ENCODE data around the gene LOXHD1.

Gene LOXHD1

DNA sequence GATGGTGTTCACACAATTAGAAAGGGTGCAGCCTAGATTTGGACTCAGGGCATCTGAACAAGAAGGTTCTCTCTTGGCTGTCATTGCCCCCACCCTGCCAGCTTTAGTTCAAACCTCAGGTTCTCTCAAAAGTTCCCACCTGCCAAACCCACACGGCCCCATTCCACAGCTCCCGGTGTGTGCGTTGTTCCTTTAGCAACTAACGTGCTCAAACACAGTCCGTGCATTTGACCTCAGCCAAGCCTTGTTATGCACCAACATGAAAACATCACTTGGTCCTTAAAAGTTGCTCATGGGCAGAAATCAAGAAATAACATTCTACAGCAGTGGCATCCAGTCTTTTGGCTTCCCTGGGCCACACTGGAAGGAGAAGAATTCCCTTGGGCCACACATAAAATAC, 32.0 kb downstream of the LOXHD1 start:
- DNase-seq, result no peak

DNA sequence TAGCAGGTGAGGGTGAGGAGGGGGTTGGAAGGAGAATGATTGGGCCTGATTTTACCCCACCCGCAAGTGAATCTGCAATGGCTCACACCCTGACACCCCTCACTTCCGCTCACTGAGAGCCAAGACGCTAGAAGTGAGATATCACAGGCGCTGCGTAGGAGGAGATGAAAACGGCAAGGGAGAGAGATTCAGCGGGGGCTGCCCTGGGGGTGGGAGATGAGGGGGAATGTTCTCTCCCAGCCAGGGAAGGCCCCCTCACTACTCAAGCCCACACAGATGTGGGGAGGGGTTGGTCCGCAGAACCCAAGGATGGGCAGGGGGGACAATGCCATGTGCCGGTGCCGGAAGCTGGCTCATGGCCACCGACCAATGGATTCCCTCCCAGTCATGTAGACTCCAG, 32.9 kb downstream of the LOXHD1 start:
- no peak for DNase-seq

DNA sequence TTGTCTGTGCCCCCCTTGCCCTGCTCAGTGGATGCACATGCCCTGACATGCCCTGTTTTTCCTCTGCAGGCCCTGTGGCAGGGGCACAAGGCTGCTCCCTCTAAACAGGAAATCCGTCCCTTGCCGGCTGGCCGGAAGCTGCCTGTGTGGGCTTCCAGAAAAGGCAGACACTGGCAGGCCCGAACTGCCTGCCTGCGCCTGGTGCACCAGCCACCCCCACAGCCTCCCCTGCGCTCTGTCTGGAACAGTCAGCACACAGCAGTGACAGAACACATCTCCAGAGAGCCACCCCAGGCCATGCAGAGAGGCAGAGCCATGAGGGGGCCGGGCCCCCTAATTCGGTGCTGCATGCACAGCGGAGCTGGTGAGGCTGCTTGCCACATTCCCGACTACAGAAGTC, 33.5 kb downstream of the LOXHD1 start:
- DNase-seq, result no peak

DNA sequence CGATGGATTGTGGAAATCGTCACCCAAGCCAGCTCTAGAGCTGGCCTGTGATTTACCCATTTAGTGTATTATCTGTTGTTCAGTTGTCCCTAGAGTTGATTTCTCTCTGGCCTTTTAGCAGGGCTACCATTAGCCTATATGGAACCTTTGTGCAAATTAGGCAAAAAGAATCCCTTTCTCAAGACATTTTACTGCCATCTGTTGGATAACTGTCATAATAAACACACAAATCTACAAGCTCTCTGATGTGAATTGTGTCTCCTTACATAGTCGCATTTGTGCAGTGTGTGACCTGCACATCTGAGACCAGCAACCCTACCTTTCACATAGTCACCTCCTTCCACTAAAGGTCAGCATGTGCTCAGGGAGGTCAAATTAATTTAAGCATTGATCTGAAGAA, 34.0 kb downstream of the LOXHD1 start:
- DNase-seq, result no peak

DNA sequence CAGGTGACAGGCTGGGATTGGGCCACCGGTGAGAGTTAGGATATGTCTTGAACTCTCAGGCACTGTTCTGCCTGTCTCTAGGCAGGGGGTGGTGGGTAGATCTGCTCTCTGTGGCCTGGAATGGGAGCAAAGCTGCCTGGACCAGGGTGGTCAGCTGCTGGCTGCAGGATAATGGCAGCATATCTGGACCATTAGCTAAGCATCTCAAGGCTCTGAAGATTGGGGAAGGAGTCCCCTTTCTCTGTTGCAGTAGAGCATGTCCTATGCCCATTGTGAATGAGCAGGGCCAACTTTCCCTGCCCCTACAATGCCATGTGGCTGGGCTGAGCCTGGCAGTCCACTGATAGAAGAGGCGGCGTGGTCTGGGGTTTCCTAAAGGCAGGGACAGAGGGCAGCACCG, 34.6 kb downstream of the LOXHD1 start:
- DNase-seq, result no peak

DNA sequence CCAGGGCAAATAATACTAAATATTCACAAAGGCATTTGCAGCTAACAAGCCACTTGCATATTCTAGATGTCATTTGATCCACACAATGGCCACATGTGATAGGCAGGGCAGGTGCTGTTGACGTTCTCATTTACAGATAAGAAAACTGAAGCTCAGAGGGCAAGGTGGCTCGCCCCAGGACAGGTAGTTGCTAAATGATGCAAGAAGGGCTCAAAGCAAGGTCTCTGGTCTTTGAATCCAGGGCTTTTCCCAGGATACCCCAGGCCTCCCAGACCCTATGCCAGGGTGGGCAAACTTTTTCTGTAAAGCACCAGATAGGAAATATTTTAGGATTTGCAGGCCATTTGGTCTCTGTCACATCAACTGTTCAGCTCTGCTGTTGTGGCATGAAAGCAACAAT, 35.1 kb downstream of the LOXHD1 start:
- no peak for DNase-seq

DNA sequence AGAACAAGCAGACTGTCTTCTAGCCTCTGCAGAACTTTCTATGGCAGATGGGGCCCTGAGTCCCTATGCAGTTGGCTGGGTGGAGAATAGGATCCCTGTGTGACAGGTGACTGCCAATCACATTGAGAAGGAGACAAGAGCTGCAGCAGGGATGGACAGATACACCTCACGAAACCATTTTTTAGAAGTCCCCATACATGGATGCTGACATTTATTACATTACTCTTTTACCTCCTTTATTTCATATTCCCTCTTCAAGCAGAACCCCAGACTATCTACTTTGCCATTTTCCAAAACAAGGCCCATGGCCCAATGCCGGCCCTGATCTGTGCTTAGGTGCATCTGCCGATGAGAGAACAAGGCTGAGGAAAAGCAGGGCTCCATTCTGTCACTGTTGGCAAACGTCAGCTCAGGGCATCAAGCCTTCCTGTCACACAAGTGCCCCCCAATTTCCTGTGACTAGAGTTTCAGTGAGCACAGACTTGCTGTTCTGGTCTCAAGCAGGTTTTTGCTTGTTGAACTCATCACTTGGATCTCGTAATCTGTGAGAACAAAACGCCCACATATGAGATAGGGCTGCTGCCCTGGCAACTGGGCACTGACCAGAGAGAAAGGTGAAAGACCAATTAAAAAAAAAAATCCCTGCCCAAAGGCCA, 35.8 kb downstream of the LOXHD1 start:
- no peak for DNase-seq

DNA sequence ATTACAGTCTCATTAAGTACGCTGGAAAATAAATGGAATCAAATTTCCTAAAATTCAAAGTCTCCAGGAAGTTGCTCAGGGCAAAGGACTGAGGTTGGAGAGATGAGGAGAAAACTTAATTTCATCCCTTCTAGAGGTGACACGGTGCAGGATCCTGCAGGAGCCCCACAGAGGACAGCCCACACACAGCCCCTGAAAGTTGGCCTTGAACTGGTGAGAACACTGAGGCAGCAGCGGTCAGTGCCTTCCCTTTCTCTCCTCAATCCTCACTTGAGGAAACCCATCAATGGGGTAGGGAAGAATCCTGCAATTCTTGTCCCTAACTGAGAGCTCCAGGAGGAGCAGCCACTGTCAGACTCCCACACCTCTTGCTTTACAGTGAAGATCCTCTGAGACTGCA, 37.5 kb downstream of the LOXHD1 start:
- no peak for DNase-seq

DNA sequence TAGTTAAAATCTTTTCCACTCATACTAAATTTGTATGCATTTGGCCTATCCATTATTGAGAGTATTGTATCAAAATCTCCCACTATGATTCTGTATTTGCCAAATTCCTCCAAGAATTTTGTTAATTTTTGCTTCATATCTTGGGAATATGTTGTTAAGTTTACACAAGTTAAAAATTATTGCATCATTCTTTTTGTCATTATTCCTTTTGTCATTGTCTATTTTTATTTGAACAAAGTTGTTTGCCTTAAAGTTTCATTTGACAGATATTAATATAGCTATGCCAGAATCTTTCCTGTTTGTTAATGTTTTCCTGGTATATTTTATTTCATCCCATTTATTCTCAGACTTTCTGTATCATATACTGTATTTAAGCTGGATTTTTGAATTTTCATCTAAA, 41.3 kb downstream of the LOXHD1 start:
- no peak for DNase-seq

DNA sequence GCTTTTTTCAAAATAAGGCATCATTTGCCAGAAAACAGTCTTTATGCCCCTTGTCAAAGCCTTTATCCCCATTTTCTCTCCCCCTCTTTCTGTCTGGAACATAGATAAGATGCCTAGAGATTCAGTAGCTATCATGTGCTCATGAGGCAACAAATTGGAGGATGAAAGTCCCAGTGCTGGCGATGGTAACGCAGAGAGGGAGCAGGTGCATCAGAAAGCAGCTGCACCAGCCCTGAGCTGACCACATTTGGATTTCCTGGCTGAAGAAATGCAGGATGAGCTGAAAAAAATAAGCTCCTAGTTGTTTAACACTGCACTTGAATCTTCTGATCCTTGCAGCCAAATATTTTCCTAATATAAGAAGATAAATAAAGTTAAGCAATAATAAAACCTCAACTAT, 48.0 kb downstream of the LOXHD1 start:
- no peak for DNase-seq

DNA sequence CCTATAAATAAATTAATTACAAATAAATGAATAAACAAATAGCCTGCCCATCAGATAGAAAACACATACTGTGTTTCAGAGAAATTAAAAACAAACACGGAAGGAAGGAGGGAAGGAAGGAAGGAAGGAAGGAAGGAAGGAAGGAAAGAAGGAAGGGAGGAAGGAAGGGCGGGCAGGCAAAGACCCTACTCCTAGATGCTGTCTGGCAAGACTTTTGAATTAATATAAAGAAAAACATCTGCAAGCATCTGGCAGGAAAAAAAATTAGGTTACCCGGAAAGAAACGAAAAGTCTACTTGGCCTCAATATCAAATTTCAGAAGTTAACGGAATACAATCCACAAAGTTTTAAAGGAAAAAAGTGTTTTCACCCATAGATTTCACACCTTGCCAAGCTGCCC, 49.1 kb downstream of the LOXHD1 start:
- no peak for DNase-seq

DNA sequence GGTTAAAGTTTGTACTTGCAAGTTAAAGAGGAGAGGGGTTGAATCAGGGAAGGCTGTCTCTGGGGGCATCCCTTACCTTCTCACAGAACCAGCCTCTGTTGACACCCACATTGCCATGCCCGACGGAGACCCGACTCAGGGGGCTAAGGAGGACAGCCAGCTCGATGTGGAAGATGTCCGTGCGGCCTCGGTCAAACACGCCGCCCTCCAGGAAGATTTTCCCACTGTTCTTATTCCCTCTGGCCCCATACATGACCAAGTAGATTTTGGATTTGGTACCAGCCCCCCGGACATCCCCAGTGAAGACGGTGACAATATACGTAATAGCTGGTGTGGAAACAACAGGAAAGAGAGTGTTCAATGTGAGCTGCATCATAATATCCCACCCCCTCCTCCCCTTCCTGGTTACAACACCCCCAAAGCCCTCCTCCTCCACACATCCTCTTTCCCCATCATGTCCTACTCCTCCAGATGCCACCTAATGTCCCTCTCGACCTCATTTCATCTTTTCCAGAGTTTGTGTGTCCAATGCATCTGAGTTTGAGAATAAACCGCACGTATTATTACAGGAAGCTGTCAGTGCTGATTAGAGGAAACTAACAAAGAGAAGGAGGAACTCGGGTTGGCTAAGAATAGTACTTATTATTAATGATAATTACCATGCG, 55.7 kb downstream of the LOXHD1 start:
- DNase-seq, result no peak

DNA sequence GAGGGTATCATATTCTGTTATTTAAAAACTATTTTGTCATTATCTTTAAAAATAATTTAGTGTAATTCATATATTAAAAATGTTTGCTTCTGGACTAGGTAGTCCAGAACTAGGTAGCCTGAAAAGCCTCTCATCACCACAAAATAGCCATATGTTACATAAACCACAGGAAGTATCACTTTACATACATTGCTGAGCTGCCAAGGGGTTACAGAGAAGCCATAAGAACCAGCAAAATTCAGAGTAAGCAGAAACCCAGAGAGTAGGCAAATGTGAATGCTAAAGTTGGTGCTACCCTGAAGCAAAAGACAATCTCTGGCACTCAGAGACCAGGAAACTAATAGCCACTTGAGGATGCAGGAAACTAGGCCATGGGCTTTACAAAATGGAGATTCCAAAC, 60.9 kb downstream of the LOXHD1 start:
- no peak for DNase-seq

DNA sequence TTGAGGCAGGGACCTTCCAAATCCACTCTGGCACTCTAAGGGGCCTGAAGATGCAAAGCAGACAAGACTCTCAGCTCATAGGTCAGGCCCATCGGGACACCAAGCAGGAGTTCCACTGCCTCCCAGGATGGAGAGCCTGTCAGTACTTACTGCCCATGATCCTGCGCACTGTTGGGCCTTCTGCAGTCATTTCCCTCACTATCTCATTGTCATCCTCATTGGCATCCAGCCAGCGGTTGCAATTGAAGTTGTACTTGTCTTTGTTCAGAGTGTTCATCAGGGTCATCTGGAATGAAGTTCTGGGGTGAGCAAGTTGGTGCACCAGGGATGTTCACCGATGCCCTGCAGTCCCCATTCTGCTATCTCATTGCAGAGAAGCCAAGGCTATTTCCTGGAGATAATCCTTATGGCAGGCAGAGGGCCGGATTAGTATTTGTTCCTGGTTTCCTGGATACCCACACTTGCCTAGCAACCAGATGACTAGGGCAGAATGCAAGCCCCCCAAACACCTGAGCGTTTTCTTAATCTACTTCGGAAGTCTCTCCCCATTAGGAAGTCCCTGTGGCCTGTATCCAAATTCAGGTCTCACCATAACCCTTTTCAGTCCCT, 65.1 kb downstream of the LOXHD1 start:
- DNase-seq, result no peak

DNA sequence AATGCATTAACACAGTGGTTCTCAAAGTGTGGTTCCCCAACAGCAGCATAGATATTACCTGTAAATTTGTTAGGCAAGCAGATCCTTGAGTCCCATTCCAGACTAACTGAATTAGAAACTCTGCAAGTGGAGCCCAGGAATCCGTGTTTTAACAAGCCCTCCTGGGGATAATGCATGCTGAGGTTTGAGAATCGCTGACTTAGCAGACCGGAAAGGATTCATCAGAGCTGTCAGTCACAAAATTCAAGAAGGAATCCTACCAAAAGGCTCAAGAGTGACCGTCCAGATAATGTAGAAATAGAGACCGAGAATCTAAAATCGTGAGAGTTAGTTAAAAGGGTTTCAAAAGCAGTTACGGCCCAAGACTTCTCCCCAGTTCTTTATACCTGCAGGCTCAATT, 66.9 kb downstream of the LOXHD1 start:
- DNase-seq, result no peak

DNA sequence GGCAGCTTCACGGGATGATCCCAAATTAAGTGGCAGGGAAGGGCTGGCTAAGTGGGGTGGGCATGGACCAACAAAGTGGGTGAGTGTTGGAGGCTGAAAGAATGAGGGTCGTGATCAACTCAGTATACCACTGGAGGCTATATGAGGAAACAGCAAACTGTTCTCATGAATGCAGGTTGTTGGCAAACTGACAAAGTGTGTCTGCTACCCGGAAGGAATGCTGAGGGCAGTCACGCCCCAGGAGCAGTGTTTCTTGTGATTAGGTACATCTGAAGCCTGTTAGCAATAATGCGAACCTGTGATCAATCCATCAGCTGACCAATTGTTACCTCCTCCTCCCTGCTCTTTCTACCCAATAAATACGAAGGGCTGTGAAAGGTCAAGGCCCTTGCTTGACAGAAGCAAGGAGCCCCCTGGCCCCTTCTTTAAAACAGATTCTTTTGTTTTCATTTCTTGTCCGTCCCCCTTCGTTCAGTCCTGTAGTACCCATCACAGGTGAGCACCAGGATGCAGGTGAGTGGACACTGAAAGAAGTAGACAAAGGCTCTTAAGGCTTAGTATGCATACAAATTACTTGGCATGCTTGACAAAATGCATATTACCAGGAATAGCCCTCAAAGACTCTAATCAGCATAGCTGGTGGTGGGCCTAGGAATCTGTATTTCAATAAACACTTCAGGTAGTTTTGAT, 67.9 kb downstream of the LOXHD1 start:
- DNase-seq, result no peak

DNA sequence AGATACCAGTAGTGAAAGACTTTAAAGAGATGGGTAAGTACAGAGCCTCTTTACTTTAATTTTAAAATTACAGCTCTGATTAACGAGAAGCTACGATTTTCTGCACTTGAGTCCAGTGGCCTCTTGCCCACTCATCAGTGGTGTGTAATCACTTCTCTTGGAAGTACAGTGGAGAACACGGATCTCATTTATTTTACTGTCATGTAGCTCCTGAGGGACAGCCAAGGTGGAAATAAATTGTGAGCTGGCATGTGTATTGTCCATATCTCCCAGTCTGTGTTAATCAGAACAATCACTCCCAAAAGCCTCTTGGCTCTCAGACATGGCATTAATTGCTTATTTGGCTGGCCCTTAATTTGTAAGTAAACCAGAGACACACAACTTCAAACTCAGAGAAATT, 69.4 kb downstream of the LOXHD1 start:
- no peak for DNase-seq

DNA sequence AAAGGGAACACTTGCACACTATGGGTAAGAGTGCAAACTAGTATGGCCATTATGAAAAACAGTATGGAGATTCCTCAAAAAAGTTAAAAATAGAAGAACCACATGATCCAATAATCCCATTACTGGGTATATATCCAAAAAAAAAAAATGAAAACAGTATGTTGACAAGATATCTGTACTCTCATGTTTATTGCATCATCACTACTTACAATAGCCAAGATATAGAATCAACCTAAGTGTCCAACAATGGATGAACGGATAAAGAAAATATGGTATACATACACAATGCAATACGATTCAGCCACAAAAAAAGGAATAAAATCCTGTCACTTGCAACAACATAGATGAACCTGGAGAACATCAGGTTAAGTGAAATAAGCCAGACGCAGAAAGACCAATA, 73.3 kb downstream of the LOXHD1 start:
- DNase-seq, result no peak

DNA sequence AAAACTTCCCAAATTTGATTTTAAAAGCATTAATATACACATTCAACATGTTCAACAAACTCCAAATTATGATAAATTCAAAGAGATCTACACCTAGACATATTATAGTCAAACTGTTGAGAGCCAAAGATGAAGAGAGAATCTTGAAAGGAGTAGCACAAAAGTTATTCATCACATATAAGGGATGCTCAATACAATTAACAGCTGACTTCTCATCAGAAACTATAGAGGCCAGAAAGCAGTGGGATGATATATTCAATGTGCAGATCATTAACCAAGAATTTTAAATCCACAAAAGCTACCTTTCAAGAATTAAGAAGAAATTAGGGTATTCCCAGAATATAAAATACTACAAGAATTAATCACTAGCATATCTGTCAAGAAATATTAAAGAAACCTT, 75.4 kb downstream of the LOXHD1 start:
- no peak for DNase-seq

DNA sequence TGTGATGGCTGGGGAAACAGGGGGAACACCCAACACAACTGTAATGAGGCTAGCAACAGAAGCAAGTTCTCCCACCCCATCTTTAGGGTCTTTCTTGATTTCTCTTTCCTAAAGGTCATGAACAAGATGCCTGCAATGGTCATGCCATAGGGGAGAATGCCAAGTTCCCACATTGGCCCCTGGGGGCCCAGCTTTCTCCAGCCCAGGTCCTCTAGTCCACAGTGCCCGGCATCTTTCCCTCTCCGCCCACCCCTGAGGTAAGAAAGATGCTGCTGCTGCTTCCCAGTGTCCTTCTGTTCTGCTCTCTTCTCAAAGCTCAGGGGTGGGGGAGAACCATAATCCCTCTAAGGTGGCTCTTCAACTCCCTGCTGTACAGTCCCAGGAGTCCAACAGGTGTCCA, 78.0 kb downstream of the LOXHD1 start:
- no peak for DNase-seq

DNA sequence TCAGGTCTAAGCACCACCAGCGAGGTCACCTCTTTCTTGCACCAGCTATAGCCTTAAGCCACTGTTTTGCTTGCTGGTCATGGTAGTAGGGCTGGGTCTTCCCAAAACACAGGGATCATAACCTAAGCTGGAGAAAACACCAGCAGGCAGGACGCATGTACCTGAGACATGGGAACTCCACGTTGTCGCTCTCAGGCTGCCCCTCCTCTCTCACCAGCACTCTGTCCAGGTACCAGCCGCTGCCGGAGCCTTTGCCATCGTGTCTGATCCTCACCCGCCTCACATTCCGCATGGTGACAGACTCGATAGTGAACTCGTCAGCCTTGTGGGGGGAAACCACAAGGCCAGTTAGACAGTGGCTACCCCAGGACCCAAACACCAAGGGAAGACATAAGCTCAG, 79.5 kb downstream of the LOXHD1 start:
- no peak for DNase-seq

DNA sequence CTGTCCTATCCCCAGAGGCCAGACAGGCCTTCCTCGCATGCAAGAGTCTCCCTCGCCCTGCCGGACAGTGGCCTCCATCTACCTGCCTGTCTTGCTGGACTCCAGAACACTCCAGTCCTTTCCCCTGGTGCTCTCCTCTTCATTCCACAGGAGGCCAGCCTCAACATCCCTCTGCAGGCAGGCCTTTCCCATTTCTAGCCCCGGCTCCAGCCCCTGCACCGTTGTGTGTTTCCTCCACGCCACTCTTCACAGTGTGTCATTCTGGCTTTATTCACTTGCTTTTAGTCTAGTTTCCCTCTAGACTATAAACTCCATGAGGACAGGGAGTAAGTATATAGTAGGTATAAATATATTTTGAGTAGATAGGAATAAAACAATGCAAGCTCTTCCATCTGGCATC, 81.2 kb downstream of the LOXHD1 start:
- no peak for DNase-seq

DNA sequence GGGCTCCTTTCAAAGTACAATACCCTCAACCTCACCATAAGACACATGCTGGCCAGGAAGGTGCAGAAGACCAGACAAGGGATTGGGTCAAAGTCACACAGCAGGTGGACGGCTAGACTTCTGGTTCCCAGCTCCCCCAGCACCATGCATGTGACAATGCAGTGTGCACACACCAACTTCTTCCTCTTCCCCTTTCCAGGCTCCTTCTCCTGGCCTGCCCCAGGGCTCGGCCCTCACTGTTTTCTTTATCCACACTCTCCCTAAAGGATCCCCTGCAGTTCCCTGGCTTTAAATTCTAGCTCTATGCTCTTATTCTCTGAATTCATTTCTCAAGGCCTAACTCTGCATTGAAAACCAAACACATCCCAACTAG, 82.3 kb downstream of the LOXHD1 start:
- no peak for DNase-seq
